ENCODE data around the gene LINC01488. TPM values are rescaled to one million over a fixed set of nuclear protein-coding genes. Genes with fewer than 3 reads are reported as not detected.

Gene LINC01488
- total and polyA plus RNA-seq, 2 of the 13 experiments (the other 11 are each of a cell fraction or from before 2014, with no cell fraction given) = 0.26 to 0.58 TPM

GRCh38 chr11:69473276-69473845 lies 8.1 kb upstream of the LINC01488 start:
- H3K4me1 ChIP-seq (ENCODE audit: insufficient read depth, low read length) = peaks cover 40% of the 10 kb centered on the region
- H2AFZ ChIP-seq (ENCODE audit: low read length) = no peak overlapping the region
- no peaks in the 10 kb centered on the region for H3K27me3 ChIP-seq (ENCODE audit: control insufficient read depth in 1 of 2, insufficient read depth in 2 of 2, low read length in 2 of 2)
- WGBS (ENCODE audit: low lambda C conversion rate) = 95% methylated on average over 5 of the region's 5 CpGs
- BruUV-seq (replicated peaks) = no TSS peak
- in situ Hi-C loops (cut with HindIII; ENCODE audit: extremely low pct_ligation_motif_present, low pct_unique_long_range_greater_than_20kb) (no loop called here), intact Hi-C loops (cut with micrococcal nuclease; ENCODE audit: unreplicated experiment) (no loop called here)
- H3K4me2 ChIP-seq (ENCODE audit: low read depth, low read length) = no peak overlapping the region
- no peaks in the 10 kb centered on the region for H3K79me2 ChIP-seq (ENCODE audit: insufficient read depth, low read length)
- no peak overlapping the region for H3K9ac ChIP-seq (ENCODE audit: insufficient read depth, low read depth, low read length)
- no peak for FAIRE-seq
- no peak overlapping the region for H3K27ac ChIP-seq (ENCODE audit: extremely low read length, insufficient read depth, low read length)
- ChIA-PET POLR2A (no interaction called here), CTCF (ENCODE audit: low intra/inter-chr PET ratio, low total read pairs) (no interaction called here)
- H3K9me3 ChIP-seq (ENCODE audit: low read length) = peaks cover 12% of the 10 kb centered on the region
- H4K20me1 ChIP-seq (ENCODE audit: insufficient read depth, low read length) = no peaks in the 10 kb centered on the region
- no peak for ATAC-seq
- H3K36me3 ChIP-seq (replicated peaks in 1 of 2; ENCODE audit: control insufficient read depth in 1 of 2, insufficient read depth in 2 of 2, low read length in 2 of 2) = no peaks in the 10 kb centered on the region
- no peak overlapping the region for H3K4me3 ChIP-seq (replicated peaks in 1 of 3; ENCODE audit: insufficient read depth in 1 of 3, low read depth in 2 of 3, low read length in 3 of 3)
- DNase-seq (ENCODE audit: low spot score) = no peak
- TF ChIP-seq ZNF577 (CRISPR knock-in tag; IDR thresholded peaks at IDR 0.05; ENCODE audit: borderline replicate concordance, low read depth) (no peak), ZKSCAN1 (IDR thresholded peaks at IDR 0.05; ENCODE audit: low read length) (no peak), ZNF331 (CRISPR knock-in tag; IDR thresholded peaks at IDR 0.05) (peak; percentile 100)

GRCh38 chr11:69474736-69475135 lies 6.7 kb upstream of the LINC01488 start:
- Histone ChIP-seq H3K9ac (ENCODE audit: insufficient read depth, low read depth, low read length) (no peak overlapping the region), H2AFZ (ENCODE audit: low read length) (no peak overlapping the region), H3K27me3 (ENCODE audit: control insufficient read depth in 1 of 2, insufficient read depth in 2 of 2, low read length in 2 of 2) (no peaks in the 10 kb centered on the region), H3K36me3 (replicated peaks in 1 of 2; ENCODE audit: control insufficient read depth in 1 of 2, insufficient read depth in 2 of 2, low read length in 2 of 2) (no peaks in the 10 kb centered on the region), H3K27ac (ENCODE audit: extremely low read length, insufficient read depth, low read length) (no peak overlapping the region), H3K79me2 (ENCODE audit: insufficient read depth, low read length) (no peaks in the 10 kb centered on the region), H4K20me1 (ENCODE audit: insufficient read depth, low read length) (no peaks in the 10 kb centered on the region), H3K9me3 (ENCODE audit: low read length) (peaks cover 12% of the 10 kb centered on the region), H3K4me3 (replicated peaks in 1 of 3; ENCODE audit: insufficient read depth in 1 of 3, low read depth in 2 of 3, low read length in 3 of 3) (no peak overlapping the region), H3K4me1 (ENCODE audit: insufficient read depth, low read length) (peaks cover 34% of the 10 kb centered on the region), H3K4me2 (ENCODE audit: low read depth, low read length) (no peak overlapping the region)
- no peak for FAIRE-seq
- WGBS (ENCODE audit: low lambda C conversion rate) = 83% methylated on average over 8 of the region's 9 CpGs
- TF ChIP-seq ZFYVE20 (CRISPR knock-in tag; IDR thresholded peaks at IDR 0.05; ENCODE audit: borderline replicate concordance, low read depth) = no peak
- no peak for TF ChIP-seq ZNF841 (CRISPR knock-in tag; IDR thresholded peaks at IDR 0.05; ENCODE audit: borderline replicate concordance)
- TF ChIP-seq TAF1 (CRISPR knock-in tag; IDR thresholded peaks at IDR 0.05) = no peak
- no peak for TF ChIP-seq RBFOX2 (IDR thresholded peaks at IDR 0.05; ENCODE audit: low read depth, low read length)
- TF ChIP-seq ZBTB14 (CRISPR knock-in tag; IDR thresholded peaks at IDR 0.05) = no peak
- no peak for TF ChIP-seq DMAP1 (CRISPR knock-in tag; IDR thresholded peaks at IDR 0.05)
- no peak for TF ChIP-seq ZNF800 (CRISPR knock-in tag; IDR thresholded peaks at IDR 0.05)
- TF ChIP-seq ZSCAN30 (CRISPR knock-in tag; IDR thresholded peaks at IDR 0.05) = no peak
- TF ChIP-seq ZKSCAN1 (IDR thresholded peaks at IDR 0.05; ENCODE audit: low read length) = no peak
- TF ChIP-seq MZF1 (CRISPR knock-in tag; IDR thresholded peaks at IDR 0.05; ENCODE audit: borderline replicate concordance) = no peak
- TF ChIP-seq ZNF75D (CRISPR knock-in tag; IDR thresholded peaks at IDR 0.05; ENCODE audit: borderline replicate concordance) = no peak
- DNase-seq (ENCODE audit: low spot score) = no peak
- CTCF ChIA-PET (ENCODE audit: low intra/inter-chr PET ratio, low total read pairs) = no interaction called here
- POLR2A ChIA-PET = no interaction called here
- intact Hi-C loops (cut with micrococcal nuclease; ENCODE audit: unreplicated experiment) (no loop called here), in situ Hi-C loops (cut with HindIII; ENCODE audit: extremely low pct_ligation_motif_present, low pct_unique_long_range_greater_than_20kb) (no loop called here)
- no TSS peak for BruUV-seq (replicated peaks)
- ATAC-seq = no peak
